GM06990 (cell line): ENCODE results near the gene GNA15.

ENCODE experiments used
- DNase-seq: peaks from one replicate; pipeline ENCODE4 v3.0.0-alpha.2; 2011; ENCODE audit not compliant: insufficient read length; ENCODE audit errors: extremely low read depth
- H3K27me3 ChIP-seq: replicated peaks from 2 replicates; pipeline ENCODE4 v1.6.0; 2011; ENCODE audit warnings: low read length; ENCODE audit not compliant: control insufficient read depth, insufficient read depth
- H3K36me3 ChIP-seq: 2 replicates; pipeline ENCODE4 v1.5.1; 2011; ENCODE audit warnings: low read length; ENCODE audit not compliant: control insufficient read depth, insufficient read depth
- H3K4me3 ChIP-seq: replicated peaks from 2 replicates; pipeline ENCODE4 v1.5.1; 2011; ENCODE audit warnings: low read depth, mild to moderate bottlenecking, control low read depth, low read length
- TF ChIP-seq, protein P1 (sequence below): IDR thresholded peaks from 2 replicates; pipeline ENCODE4 v1.5.1; 2011; ENCODE audit warnings: low read length, control low read depth, mild to moderate bottlenecking, inconsistent platforms; ENCODE audit not compliant: insufficient read depth, poor library complexity, severe bottlenecking

The GNA15 gene

DNA sequence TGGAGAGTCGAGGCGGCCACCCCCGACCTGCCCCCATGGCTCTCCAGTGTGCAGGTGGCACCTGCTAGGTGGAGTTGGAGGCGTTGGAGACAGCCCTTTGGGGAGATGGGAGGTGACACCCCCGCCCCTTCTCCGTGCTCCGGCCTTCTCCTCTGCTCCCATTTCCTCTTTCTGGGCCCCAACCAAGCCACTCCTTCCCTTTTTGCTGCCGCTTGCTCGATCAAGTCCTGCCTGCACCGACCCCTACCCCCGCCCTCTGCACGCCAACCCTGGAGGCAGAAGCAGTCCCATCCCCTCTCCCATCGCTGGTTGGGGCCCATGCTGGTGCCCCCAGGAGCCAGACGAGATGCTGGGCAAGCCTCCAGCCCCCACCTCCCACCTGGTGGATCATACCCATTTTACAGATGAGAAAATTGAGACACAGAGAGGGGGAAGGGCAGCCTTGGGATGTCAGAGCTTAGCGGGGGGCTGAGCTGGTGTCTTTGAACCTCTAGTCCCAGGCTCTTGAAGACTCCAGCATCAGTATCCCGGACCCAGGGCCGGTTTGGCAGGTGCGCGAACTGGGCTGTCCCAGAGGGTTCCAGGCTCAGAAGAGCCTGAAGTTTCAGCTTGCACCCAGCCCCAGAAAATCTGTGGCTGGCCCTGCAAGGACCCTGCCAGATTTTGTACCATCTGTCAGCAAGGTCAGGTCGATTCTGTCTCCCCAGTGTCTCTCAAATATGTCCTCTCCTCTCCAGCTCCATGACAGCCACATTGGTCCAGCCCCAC is 10.3 kb downstream of the GNA15 start:
- TF ChIP-seq, protein P1, sequence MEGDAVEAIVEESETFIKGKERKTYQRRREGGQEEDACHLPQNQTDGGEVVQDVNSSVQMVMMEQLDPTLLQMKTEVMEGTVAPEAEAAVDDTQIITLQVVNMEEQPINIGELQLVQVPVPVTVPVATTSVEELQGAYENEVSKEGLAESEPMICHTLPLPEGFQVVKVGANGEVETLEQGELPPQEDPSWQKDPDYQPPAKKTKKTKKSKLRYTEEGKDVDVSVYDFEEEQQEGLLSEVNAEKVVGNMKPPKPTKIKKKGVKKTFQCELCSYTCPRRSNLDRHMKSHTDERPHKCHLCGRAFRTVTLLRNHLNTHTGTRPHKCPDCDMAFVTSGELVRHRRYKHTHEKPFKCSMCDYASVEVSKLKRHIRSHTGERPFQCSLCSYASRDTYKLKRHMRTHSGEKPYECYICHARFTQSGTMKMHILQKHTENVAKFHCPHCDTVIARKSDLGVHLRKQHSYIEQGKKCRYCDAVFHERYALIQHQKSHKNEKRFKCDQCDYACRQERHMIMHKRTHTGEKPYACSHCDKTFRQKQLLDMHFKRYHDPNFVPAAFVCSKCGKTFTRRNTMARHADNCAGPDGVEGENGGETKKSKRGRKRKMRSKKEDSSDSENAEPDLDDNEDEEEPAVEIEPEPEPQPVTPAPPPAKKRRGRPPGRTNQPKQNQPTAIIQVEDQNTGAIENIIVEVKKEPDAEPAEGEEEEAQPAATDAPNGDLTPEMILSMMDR, result no peak
- no peak for DNase-seq
- no peaks in the 10 kb centered on the region for H3K27me3 ChIP-seq
- no peaks in the 10 kb centered on the region for H3K36me3 ChIP-seq
- H3K4me3 ChIP-seq, result no peak overlapping the region

GRCh38 chr19:3146677-3147100 is 10.9 kb downstream of the GNA15 start:
- Histone ChIP-seq H3K27me3 (no peaks in the 10 kb centered on the region), H3K36me3 (no peaks in the 10 kb centered on the region; the same call in 1 of the 2 replicates), H3K4me3 (no peak overlapping the region)
- TF ChIP-seq, protein P1, result peak; percentile 97
- DNase-seq, result no peak

DNA sequence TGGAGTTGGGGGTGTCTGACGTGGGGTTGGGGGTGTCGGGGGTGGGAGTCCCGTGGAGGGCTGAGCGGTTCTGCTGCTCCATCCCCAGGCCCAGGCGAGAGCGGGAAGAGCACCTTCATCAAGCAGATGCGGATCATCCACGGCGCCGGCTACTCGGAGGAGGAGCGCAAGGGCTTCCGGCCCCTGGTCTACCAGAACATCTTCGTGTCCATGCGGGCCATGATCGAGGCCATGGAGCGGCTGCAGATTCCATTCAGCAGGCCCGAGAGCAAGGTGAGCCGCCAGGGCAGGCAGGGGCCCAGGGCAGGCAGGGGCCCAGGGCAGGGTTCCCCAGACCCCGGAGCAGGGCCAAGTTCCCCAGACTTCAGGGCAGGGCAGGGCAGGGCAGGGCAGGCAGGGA is 12.7 kb downstream of the GNA15 start:
- Histone ChIP-seq H3K36me3 (no peaks in the 10 kb centered on the region; the same call in none of the 2 replicates), H3K27me3 (no peaks in the 10 kb centered on the region), H3K4me3 (no peak overlapping the region)
- TF ChIP-seq, protein P1, result no peak
- DNase-seq, result no peak

GRCh38 chr19:3149089-3149488 is 13.3 kb downstream of the GNA15 start:
- DNase-seq, result no peak
- Histone ChIP-seq H3K4me3 (peak overlapping the region; percentile 42; the same call in 1 of the 2 replicates), H3K27me3 (no peaks in the 10 kb centered on the region), H3K36me3 (no peaks in the 10 kb centered on the region; the same call in none of the 2 replicates)
- TF ChIP-seq, protein P1, result no peak

DNA sequence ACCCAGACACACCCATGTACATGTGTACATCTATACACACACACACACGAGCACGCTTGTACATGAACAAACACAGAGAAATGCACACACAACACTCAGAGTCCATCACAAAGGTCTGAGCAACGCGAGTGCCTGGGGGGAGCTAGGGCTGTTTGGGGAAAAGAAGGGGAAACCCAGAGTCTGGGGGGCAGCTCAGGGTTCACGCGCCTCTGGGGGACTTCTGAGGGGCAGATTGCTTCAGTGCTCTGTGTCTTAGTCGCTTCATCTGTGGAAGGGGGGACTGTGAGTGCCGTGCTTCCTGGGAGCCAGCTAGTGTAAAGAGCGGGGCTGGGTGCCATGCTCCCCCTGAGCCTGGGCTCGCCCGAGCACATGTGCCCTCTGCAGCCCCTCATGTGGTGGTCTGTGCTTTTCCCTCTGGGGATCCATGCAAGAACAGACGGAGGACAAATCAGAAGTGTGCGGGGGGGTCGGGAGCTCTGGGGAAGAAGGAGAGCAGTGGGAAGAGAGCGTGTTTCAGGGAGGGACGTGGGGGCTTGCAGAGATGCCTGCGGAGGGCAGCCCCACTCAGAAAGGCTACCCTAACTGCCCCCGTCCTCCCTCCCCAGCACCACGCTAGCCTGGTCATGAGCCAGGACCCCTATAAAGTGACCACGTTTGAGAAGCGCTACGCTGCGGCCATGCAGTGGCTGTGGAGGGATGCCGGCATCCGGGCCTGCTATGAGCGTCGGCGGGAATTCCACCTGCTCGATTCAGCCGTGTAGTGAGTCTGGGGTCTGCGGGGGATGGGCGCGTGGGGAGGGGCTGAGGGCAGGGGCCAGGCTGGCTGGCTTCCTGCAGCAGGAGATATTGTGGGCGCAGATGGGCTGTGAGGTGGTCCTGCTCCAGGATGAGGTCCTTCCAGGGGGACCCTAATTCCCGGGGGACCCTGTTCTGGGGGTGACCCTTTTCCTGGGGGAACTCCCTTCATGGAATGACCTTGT is 14.0 kb downstream of the GNA15 start:
- TF ChIP-seq, protein P1, result no peak
- no peak for DNase-seq
- Histone ChIP-seq H3K36me3 (no peaks in the 10 kb centered on the region; the same call in none of the 2 replicates), H3K27me3 (no peaks in the 10 kb centered on the region), H3K4me3 (peak overlapping the region; percentile 42)
